DND-41 (cell line): Measurements from ENCODE around the gene AHNAK2.
"Not testable (repeated sequence)": the region's sequence is repeated elsewhere in the genome, so short reads cannot be mapped to it uniquely, and the experiment has no call there.

ENCODE experiments used
- ATAC-seq: fragments of 200-7000 bp; cut with Tn5 transposase; 3 replicates; pipeline ENCODE4 v1.9.1; 2021; ENCODE audit warnings: low read depth; ENCODE audit not compliant: insufficient read depth
- DNase-seq: peaks from one replicate; pipeline ENCODE4 v3.0.0-alpha.2; 2020
- H2AFZ ChIP-seq: 2 replicates; pipeline ENCODE4 v1.6.0; 2012; ENCODE audit warnings: low read depth, low read length
- H3K27ac ChIP-seq: 2 replicates; pipeline ENCODE4 v1.5.1; 2012; ENCODE audit warnings: low read length, inconsistent platforms
- H3K27me3 ChIP-seq: fragments of 200-600 bp; sonication (generic); 2 replicates; pipeline ENCODE4 v1.6.0; 2012; ENCODE audit warnings: low read length, mild to moderate bottlenecking, inconsistent platforms; ENCODE audit not compliant: insufficient read depth, poor library complexity
- H3K36me3 ChIP-seq: 2 replicates; pipeline ENCODE4 v1.5.1; 2012; ENCODE audit warnings: low read length, inconsistent platforms; ENCODE audit not compliant: insufficient read depth
- H3K4me1 ChIP-seq: 2 replicates; pipeline ENCODE4 v1.5.1; 2012; ENCODE audit warnings: mild to moderate bottlenecking, low read length; ENCODE audit not compliant: insufficient read depth
- H3K4me2 ChIP-seq: 2 replicates; pipeline ENCODE4 v1.6.0; 2012; ENCODE audit warnings: mild to moderate bottlenecking, moderate library complexity, low read length, inconsistent platforms; ENCODE audit not compliant: insufficient read depth
- H3K4me3 ChIP-seq, 2 experiments: fragments of 200-600 bp in 1 of 2; shearing (Covaris generic) in 1 of 2; 2 replicates each; pipeline ENCODE4 v1.5.1; 2012 to 2016; ENCODE audit warnings: inconsistent platforms in 2 of 2, low read length in 2 of 2, mild to moderate bottlenecking in 2 of 2, low read depth in 1 of 2, moderate library complexity in 1 of 2
- H3K79me2 ChIP-seq: 2 replicates; pipeline ENCODE4 v1.6.0; 2012; ENCODE audit warnings: low read length, inconsistent platforms; ENCODE audit not compliant: insufficient read depth
- H3K9ac ChIP-seq: 2 replicates; pipeline ENCODE4 v1.6.0; 2012; ENCODE audit warnings: low read depth, mild to moderate bottlenecking, inconsistent platforms, low read length, moderate library complexity
- H3K9me3 ChIP-seq: 2 replicates; pipeline ENCODE4 v1.5.1; 2012; ENCODE audit warnings: low read length, moderate library complexity, mild to moderate bottlenecking, inconsistent platforms; ENCODE audit not compliant: insufficient read depth, severe bottlenecking
- H4K20me1 ChIP-seq: 2 replicates; pipeline ENCODE4 v1.6.0; 2012; ENCODE audit warnings: low read length; ENCODE audit not compliant: insufficient read depth
- EZH2 ChIP-seq: IDR thresholded peaks from 3 replicates; pipeline ENCODE4 v1.6.1; 2012; ENCODE audit warnings: borderline replicate concordance, low read depth, mild to moderate bottlenecking, moderate library complexity, low read length, inconsistent platforms; ENCODE audit not compliant: severe bottlenecking
- TF ChIP-seq, protein P1 (sequence below): IDR thresholded peaks from 2 replicates; pipeline ENCODE4 v1.5.1; 2012; ENCODE audit warnings: borderline replicate concordance, low read length, moderate library complexity, mild to moderate bottlenecking; ENCODE audit not compliant: poor library complexity, severe bottlenecking; ENCODE audit errors: extremely low read depth

Gene AHNAK2

DNA sequence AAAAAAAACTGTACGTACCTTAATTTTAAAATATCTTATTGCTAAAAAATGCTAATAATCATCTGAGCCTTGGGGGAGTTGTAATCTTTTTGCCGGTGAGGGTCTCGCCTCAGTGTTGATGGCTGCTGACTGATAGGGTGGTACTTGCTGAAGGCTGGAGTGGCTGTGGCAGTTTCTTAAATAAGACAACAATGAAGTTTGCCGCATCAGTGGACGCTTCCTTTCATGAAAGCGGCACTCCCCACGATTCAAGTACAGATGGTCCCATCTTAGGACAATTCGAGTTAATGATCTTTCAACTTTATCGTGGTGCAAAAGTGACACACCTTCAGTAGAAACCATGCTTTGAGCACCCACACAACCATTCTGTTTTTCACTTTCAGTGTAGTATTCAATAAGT is 61.1 kb downstream of the AHNAK2 start:
- no peak overlapping the region for H3K9ac ChIP-seq
- no peaks in the 10 kb centered on the region for H3K79me2 ChIP-seq
- no peaks in the 10 kb centered on the region for H3K4me1 ChIP-seq
- no peak overlapping the region for H3K4me2 ChIP-seq
- no peak overlapping the region for H2AFZ ChIP-seq
- TF ChIP-seq EZH2, result no peak
- TF ChIP-seq, protein P1, sequence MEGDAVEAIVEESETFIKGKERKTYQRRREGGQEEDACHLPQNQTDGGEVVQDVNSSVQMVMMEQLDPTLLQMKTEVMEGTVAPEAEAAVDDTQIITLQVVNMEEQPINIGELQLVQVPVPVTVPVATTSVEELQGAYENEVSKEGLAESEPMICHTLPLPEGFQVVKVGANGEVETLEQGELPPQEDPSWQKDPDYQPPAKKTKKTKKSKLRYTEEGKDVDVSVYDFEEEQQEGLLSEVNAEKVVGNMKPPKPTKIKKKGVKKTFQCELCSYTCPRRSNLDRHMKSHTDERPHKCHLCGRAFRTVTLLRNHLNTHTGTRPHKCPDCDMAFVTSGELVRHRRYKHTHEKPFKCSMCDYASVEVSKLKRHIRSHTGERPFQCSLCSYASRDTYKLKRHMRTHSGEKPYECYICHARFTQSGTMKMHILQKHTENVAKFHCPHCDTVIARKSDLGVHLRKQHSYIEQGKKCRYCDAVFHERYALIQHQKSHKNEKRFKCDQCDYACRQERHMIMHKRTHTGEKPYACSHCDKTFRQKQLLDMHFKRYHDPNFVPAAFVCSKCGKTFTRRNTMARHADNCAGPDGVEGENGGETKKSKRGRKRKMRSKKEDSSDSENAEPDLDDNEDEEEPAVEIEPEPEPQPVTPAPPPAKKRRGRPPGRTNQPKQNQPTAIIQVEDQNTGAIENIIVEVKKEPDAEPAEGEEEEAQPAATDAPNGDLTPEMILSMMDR, result no peak
- no peaks in the 10 kb centered on the region for H3K27me3 ChIP-seq
- H3K9me3 ChIP-seq, result peaks cover 2% of the 10 kb centered on the region
- no peaks in the 10 kb centered on the region for H4K20me1 ChIP-seq
- no peak for ATAC-seq
- DNase-seq, result no peak
- no peaks in the 10 kb centered on the region for H3K36me3 ChIP-seq
- no peak overlapping the region for H3K4me3 ChIP-seq
- no peak overlapping the region for H3K27ac ChIP-seq

DNA sequence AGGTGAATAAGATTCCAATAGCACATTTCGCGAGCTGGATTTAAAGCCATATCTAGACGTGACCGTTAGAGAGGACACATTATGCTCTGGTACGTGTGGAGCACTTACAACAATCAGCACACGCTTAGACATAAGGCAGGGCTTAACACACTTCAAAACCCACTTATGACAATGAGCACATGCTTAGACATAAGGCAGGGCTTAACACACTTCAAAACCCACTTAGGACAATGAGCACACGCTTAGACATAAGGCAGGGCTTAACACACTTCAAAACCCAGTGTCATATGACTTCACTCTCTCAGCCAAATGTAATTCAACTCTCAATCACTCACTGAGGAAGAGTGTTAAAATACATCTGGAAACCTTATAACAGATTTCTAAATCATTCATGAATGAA is 64.7 kb downstream of the AHNAK2 start:
- DNase-seq, result no peak
- no peak for TF ChIP-seq EZH2
- TF ChIP-seq, protein P1, result no peak

DNA sequence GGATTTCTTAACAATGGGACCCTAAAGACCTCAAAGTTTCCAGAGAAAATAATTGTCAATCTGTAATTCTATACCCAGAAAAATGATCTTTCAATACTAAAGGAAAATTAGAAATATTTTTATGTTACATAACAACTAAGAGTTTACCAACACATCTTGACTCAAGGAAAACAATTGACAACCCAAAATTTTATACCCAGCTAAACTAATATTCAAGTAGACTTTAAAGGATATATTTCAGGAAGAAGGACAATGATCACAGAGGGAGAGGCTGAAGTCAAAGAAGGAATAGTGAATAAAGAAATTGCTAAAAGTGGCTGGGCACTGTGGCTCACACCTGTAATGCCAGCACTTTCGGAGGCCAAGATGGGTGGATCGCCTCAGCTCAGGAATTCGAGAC is 66.1 kb downstream of the AHNAK2 start:
- ATAC-seq (no peak), DNase-seq (no peak)
- H2AFZ ChIP-seq, result no peak overlapping the region
- no peaks in the 10 kb centered on the region for H3K27me3 ChIP-seq
- H3K9ac ChIP-seq, result no peak overlapping the region
- H3K4me3 ChIP-seq, result no peak overlapping the region
- TF ChIP-seq EZH2, result no peak
- TF ChIP-seq, protein P1, result no peak
- H4K20me1 ChIP-seq, result no peaks in the 10 kb centered on the region
- no peak overlapping the region for H3K4me2 ChIP-seq
- H3K79me2 ChIP-seq, result no peaks in the 10 kb centered on the region
- H3K4me1 ChIP-seq, result no peaks in the 10 kb centered on the region
- no peaks in the 10 kb centered on the region for H3K36me3 ChIP-seq
- peaks cover 11% of the 10 kb centered on the region for H3K9me3 ChIP-seq
- no peak overlapping the region for H3K27ac ChIP-seq

More for the DNA sequence above, 64.7 kb downstream of the AHNAK2 start:
- Histone ChIP-seq H3K4me2 (no peak overlapping the region), H3K27me3 (no peaks in the 10 kb centered on the region), H3K9me3 (peaks cover 11% of the 10 kb centered on the region), H3K79me2 (no peaks in the 10 kb centered on the region), H3K36me3 (no peaks in the 10 kb centered on the region), H4K20me1 (no peaks in the 10 kb centered on the region), H3K9ac (no peak overlapping the region), H2AFZ (no peak overlapping the region), H3K4me1 (no peaks in the 10 kb centered on the region), H3K4me3 (no peak overlapping the region), H3K27ac (no peak overlapping the region)
- no peak for ATAC-seq

DNA sequence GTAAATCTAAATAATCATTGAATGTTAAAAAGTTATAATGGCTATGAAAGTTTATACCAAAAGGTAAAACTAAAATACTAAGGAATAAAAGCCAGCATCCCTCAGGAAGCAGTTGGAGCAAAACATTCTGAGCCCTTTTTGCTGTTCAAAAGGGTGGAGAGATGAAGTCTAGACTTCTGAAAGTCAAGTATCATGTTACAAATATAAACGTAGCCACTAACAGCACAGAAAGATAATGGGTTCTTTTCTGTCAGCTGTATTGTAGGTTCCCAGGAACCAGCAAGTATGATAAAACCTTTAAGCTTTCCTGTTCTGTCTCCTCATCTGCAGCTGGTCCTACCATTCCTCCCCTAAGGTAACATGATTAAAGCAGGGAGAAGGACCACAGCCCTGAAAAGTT is 69.9 kb downstream of the AHNAK2 start:
- Histone ChIP-seq H3K4me2 (no peak overlapping the region), H3K27me3 (peaks cover 4% of the 10 kb centered on the region), H2AFZ (no peak overlapping the region), H3K79me2 (no peaks in the 10 kb centered on the region), H4K20me1 (no peaks in the 10 kb centered on the region), H3K9ac (no peak overlapping the region), H3K9me3 (peaks cover 11% of the 10 kb centered on the region), H3K4me3 (no peak overlapping the region), H3K27ac (no peak overlapping the region), H3K4me1 (no peaks in the 10 kb centered on the region), H3K36me3 (no peaks in the 10 kb centered on the region)
- DNase-seq, result no peak
- no peak for TF ChIP-seq EZH2
- TF ChIP-seq, protein P1, result no peak
- no peak for ATAC-seq

DNA sequence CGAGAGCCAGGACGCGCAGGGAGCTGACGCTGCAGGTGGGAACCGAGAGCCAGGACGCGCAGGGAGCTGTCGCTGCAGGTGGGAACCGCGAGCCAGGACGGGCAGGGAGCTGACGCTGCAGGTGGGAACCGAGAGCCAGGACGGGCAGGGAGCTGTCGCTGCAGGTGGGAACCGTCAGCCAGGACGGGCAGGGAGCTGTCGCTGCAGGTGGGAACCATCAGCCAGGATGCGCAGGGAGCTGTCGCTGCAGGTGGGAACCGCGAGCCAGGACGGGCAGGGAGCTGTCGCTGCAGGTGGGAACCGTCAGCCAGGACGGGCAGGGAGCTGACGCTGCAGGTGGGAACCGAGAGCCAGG is 72.6 kb downstream of the AHNAK2 start:
- H3K4me2 ChIP-seq, ATAC-seq, H3K27me3 ChIP-seq, H3K9ac ChIP-seq, H3K4me1 ChIP-seq, H4K20me1 ChIP-seq, DNase-seq, H3K4me3 ChIP-seq, H3K36me3 ChIP-seq, H3K79me2 ChIP-seq, H3K27ac ChIP-seq, H3K9me3 ChIP-seq, H2AFZ ChIP-seq: not testable (repeated sequence)
